Hepatocyte (in vitro differentiated cells): ENCODE results near the gene HOXC4. TPM values are rescaled to one million over a fixed set of nuclear protein-coding genes. Genes with fewer than 3 reads are reported as not detected.

Experiments used
- DNase-seq: peaks from one replicate; pipeline ENCODE4 v3.0.0-alpha.2; 2016; ENCODE audit warnings: low spot score
- H2AFZ ChIP-seq: fragments of 200-600 bp; sonication (generic); 2 replicates; pipeline ENCODE4 v1.6.0; 2016; ENCODE audit warnings: antibody characterized with exemption, mild to moderate bottlenecking
- H3K27ac ChIP-seq: fragments of 200-600 bp; sonication (generic); 2 replicates; pipeline ENCODE4 v1.5.1; 2016; ENCODE audit warnings: mild to moderate bottlenecking
- H3K27me3 ChIP-seq: fragments of 200-600 bp; sonication (generic); 2 replicates; pipeline ENCODE4 v1.6.1; 2016
- H3K36me3 ChIP-seq: fragments of 200-600 bp; sonication (generic); replicated peaks from 2 replicates; pipeline ENCODE4 v1.5.1; 2016; ENCODE audit warnings: low read depth; ENCODE audit not compliant: insufficient read depth
- H3K4me1 ChIP-seq: fragments of 200-600 bp; sonication (generic); 2 replicates; pipeline ENCODE4 v1.5.1; 2016; ENCODE audit warnings: mild to moderate bottlenecking, moderate library complexity; ENCODE audit not compliant: insufficient read depth
- H3K4me2 ChIP-seq: fragments of 200-600 bp; sonication (generic); 2 replicates; pipeline ENCODE4 v1.6.0; 2016
- H3K4me3 ChIP-seq: fragments of 200-600 bp; sonication (generic); 2 replicates; pipeline ENCODE4 v1.5.1; 2016; ENCODE audit warnings: mild to moderate bottlenecking
- H3K79me2 ChIP-seq: fragments of 200-600 bp; sonication (generic); 2 replicates; pipeline ENCODE4 v1.6.0; 2017; ENCODE audit warnings: mild to moderate bottlenecking
- H3K9me2 ChIP-seq: fragments of 200-600 bp; sonication (generic); replicated peaks from 2 replicates; pipeline ENCODE4 v1.6.0; 2017; ENCODE audit warnings: mild to moderate bottlenecking; ENCODE audit not compliant: insufficient read depth
- H3K9me3 ChIP-seq: fragments of 200-600 bp; sonication (generic); 2 replicates; pipeline ENCODE4 v1.5.1; 2016; ENCODE audit warnings: low read depth, mild to moderate bottlenecking
- H4K20me1 ChIP-seq: fragments of 200-600 bp; sonication (generic); 2 replicates; pipeline ENCODE4 v1.6.0; 2016; ENCODE audit warnings: mild to moderate bottlenecking; ENCODE audit not compliant: insufficient read depth, poor library complexity, severe bottlenecking
- CTCF ChIP-seq: fragments of 200-600 bp; sonication (generic); IDR thresholded peaks from 2 replicates; pipeline ENCODE4 v1.5.1; 2016; ENCODE audit warnings: antibody characterized with exemption, mild to moderate bottlenecking; ENCODE audit not compliant: poor library complexity
- EZH2 ChIP-seq: fragments of 200-600 bp; sonication (generic); IDR thresholded peaks from 2 replicates; pipeline ENCODE4 v1.6.1; 2016; ENCODE audit warnings: antibody characterized with exemption, mild to moderate bottlenecking, borderline replicate concordance
- EZH2phosphoT487 ChIP-seq: fragments of 200-600 bp; sonication (generic); IDR thresholded peaks from one replicate; pipeline ENCODE4 v1.6.1; 2018; ENCODE audit warnings: antibody characterized with exemption, mild to moderate bottlenecking, low read depth, moderate library complexity; ENCODE audit not compliant: unreplicated experiment, severe bottlenecking
- WGBS: methylation state at CpG from one replicate; pipeline ENCODE4 v1.1.6; 2016; ENCODE audit warnings: low lambda C conversion rate; ENCODE audit errors: missing lambda C conversion rate; 5-methylcytosine and 5-hydroxymethylcytosine counted together
- polyA plus RNA-seq: library from polyadenylated mRNA; unstranded; fragments of >200 nt; fragmentation: Nextera tagmentation; extraction: Ambion mirVana; gene quantifications from 2 replicates; pipeline ENCODE4 v1.2.1, GENCODE V29; 2016
- total RNA-seq: library from RNA; depleted of rRNA; stranded (reverse); fragments of >200 nt; gene quantifications from 2 replicates; pipeline ENCODE4 v1.2.3, GENCODE V29; 2014

The HOXC4 gene
- total and polyA plus RNA-seq, 2 experiments from 2014 or later: 2.1 to 4.4 TPM

GRCh38 chr12:54033980-54034784, 19.5 kb upstream of the HOXC4 start:
- H3K27me3 ChIP-seq: peaks cover 75% of the 10 kb centered on the region
- TF ChIP-seq EZH2phosphoT487: no peak
- peak; percentile 10 for TF ChIP-seq EZH2

GRCh38 chr12:54034785-54035310, 18.8 kb upstream of the HOXC4 start:
- TF ChIP-seq EZH2phosphoT487 (no peak), EZH2 (no peak), CTCF (no peak)
- 51% methylated on average over 22 of the region's 22 CpGs for WGBS
- Histone ChIP-seq H3K4me2 (peak overlapping the region; percentile 79), H3K9me3 (no peaks in the 10 kb centered on the region), H3K4me1 (peaks cover 36% of the 10 kb centered on the region), H3K27ac (no peak overlapping the region), H3K79me2 (no peaks in the 10 kb centered on the region), H3K36me3 (no peaks in the 10 kb centered on the region), H4K20me1 (no peaks in the 10 kb centered on the region), H2AFZ (no peak overlapping the region), H3K9me2 (no peaks in the 10 kb centered on the region), H3K27me3 (peaks cover 75% of the 10 kb centered on the region), H3K4me3 (no peak overlapping the region)
- DNase-seq: no peak

More at GRCh38 chr12:54033980-54034784, 19.5 kb upstream of the HOXC4 start:
- DNase-seq: no peak
- H3K9me3 ChIP-seq: no peaks in the 10 kb centered on the region
- peak overlapping the region; percentile 0 for H3K4me3 ChIP-seq
- H2AFZ ChIP-seq: no peak overlapping the region
- H3K36me3 ChIP-seq: no peaks in the 10 kb centered on the region
- no peaks in the 10 kb centered on the region for H3K9me2 ChIP-seq
- no peak overlapping the region for H3K27ac ChIP-seq
- 14% methylated on average over 35 of the region's 57 CpGs for WGBS
- no peaks in the 10 kb centered on the region for H4K20me1 ChIP-seq
- peaks cover 36% of the 10 kb centered on the region for H3K4me1 ChIP-seq
- H3K4me2 ChIP-seq: peak overlapping the region; percentile 79
- H3K79me2 ChIP-seq: no peaks in the 10 kb centered on the region

GRCh38 chr12:54035568-54036264, 17.9 kb upstream of the HOXC4 start:
- 74% methylated on average over 6 of the region's 6 CpGs for WGBS
- H3K9me3 ChIP-seq: no peaks in the 10 kb centered on the region
- no peak for TF ChIP-seq CTCF
- TF ChIP-seq EZH2: no peak
- TF ChIP-seq EZH2phosphoT487: no peak
- peaks cover 75% of the 10 kb centered on the region for H3K27me3 ChIP-seq
- H3K4me1 ChIP-seq: peaks cover 31% of the 10 kb centered on the region
- H2AFZ ChIP-seq: no peak overlapping the region
- no peak overlapping the region for H3K4me3 ChIP-seq
- no peaks in the 10 kb centered on the region for H4K20me1 ChIP-seq
- no peaks in the 10 kb centered on the region for H3K36me3 ChIP-seq
- H3K27ac ChIP-seq: no peak overlapping the region
- no peaks in the 10 kb centered on the region for H3K79me2 ChIP-seq
- H3K4me2 ChIP-seq: no peak overlapping the region
- no peak for DNase-seq
- H3K9me2 ChIP-seq: no peaks in the 10 kb centered on the region
